ENCODE results near the gene TSSC4. TPM values are rescaled to one million over a fixed set of nuclear protein-coding genes. Genes with fewer than 3 reads are reported as not detected.

The TSSC4 gene
- total and polyA plus RNA-seq, 9 of the 15 experiments (the other 6 are each of a cell fraction or from before 2014, with no cell fraction given): 0.41 to 54.2 (median 11.0) TPM

GRCh38 chr11:2420502-2421225, 20.1 kb downstream of the TSSC4 start:
- in situ Hi-C loops (cut with MboI): no loop called here
- TF ChIP-seq SMARCA4 (IDR thresholded peaks at IDR 0.05) (no peak), ILK (tag; IDR thresholded peaks at IDR 0.05; ENCODE audit: borderline replicate concordance, low read depth) (no peak), RBBP5 (IDR thresholded peaks at IDR 0.05; ENCODE audit: borderline replicate concordance, insufficient read depth, low read length, poor library complexity, severe bottlenecking) (no peak), SIN3B (IDR thresholded peaks at IDR 0.05; ENCODE audit: low read depth) (no peak), POLR3A (IDR thresholded peaks at IDR 0.05; ENCODE audit: borderline replicate concordance, extremely low read depth, insufficient read depth, insufficient read length) (no peak), FOXJ2 (tag; IDR thresholded peaks at IDR 0.05) (no peak), CTCFL (IDR thresholded peaks at IDR 0.05; ENCODE audit: borderline replicate concordance, insufficient read depth, low read depth, low read length, poor library complexity, severe bottlenecking) (peak; percentile 17), ZFX (CRISPR knock-in tag; IDR thresholded peaks at IDR 0.05) (peak; percentile 41; the same call in 1 of the 2 replicates), ZNF280B (CRISPR knock-in tag; IDR thresholded peaks at IDR 0.05) (no peak), RFX7 (CRISPR knock-in tag; IDR thresholded peaks at IDR 0.05) (no peak), PHF21A (IDR thresholded peaks at IDR 0.05; ENCODE audit: borderline replicate concordance, low read depth) (no peak), ZNF717 (CRISPR knock-in tag; IDR thresholded peaks at IDR 0.05) (no peak), ZNF586 (CRISPR knock-in tag; conservative IDR thresholded peaks at IDR 0.05) (no peak), DPF2 (IDR thresholded peaks at IDR 0.05) (no peak), ZNF511 (CRISPR knock-in tag; IDR thresholded peaks at IDR 0.05) (no peak), HBP1 (CRISPR knock-in tag; IDR thresholded peaks at IDR 0.05) (no peak)

More at GRCh38 chr11:2420502-2421225, 20.1 kb downstream of the TSSC4 start:
- Histone ChIP-seq H3K4me1 (replicated peaks in 1 of 2; ENCODE audit: control insufficient read depth in 2 of 2, insufficient read depth in 2 of 2, low read length in 2 of 2) (peaks cover 0 to 54% of the 10 kb centered on the region in 2 experiments; a peak in 3 of 5 replicates), H3K27ac (ENCODE audit: extremely low read depth, low read depth, low read length) (no peak overlapping the region), H3K9ac (ENCODE audit: insufficient read depth in 1 of 2, low read depth in 2 of 2, low read length in 2 of 2) (peak overlapping the region in 1 of 2 experiments; percentile 74; a peak in 2 of 4 replicates), H3K27me3 (ENCODE audit: control insufficient read depth in 2 of 2, insufficient read depth in 2 of 2, low read length in 2 of 2) (peaks cover 3 to 65% of the 10 kb centered on the region in 2 experiments; a peak in 4 of 5 replicates), H3K4me2 (ENCODE audit: insufficient read depth, low read length) (peak overlapping the region; percentile 23; the same call in 1 of the 2 replicates), H3K36me3 (ENCODE audit: control insufficient read depth, insufficient read depth, low read length) (no peaks in the 10 kb centered on the region), H3K79me2 (ENCODE audit: control insufficient read depth, insufficient read depth, low read length) (no peaks in the 10 kb centered on the region), H3K9me3 (replicated peaks; ENCODE audit: control insufficient read depth, insufficient read depth, low read depth, low read length) (no peaks in the 10 kb centered on the region), H3K9me1 (ENCODE audit: control insufficient read depth, insufficient read depth, low read length) (peaks cover 2% of the 10 kb centered on the region), H4K20me1 (replicated peaks; ENCODE audit: control insufficient read depth, insufficient read depth, low read length) (peaks cover 20% of the 10 kb centered on the region; the same call in 1 of the 2 replicates), H3K4me3 (no peak overlapping the region), H2AFZ (ENCODE audit: low read depth, low read length) (peak overlapping the region; percentile 75)
- ChIA-PET CTCF (ENCODE audit: low intra/inter-chr PET ratio) (interaction anchor here (0.6 to 4.3 kb wide), 10 partner anchors 20 to 254 kb away, joined by 3 to 85 read pairs (median 4); partner anchors contain the start of gene TSSC4), POLR2A (interaction anchor here (0.5 to 4.3 kb wide), 6 partner anchors 9 to 222 kb away, joined by 3 to 24 read pairs (median 4); no protein-coding TSS in a partner anchor)
- FAIRE-seq (peak; percentile 64), DNase-seq (ENCODE audit: extremely low read depth in 1 of 4, low spot score in 3 of 4) (peak; percentile 82 to 93 (median 91)), ATAC-seq (peak; percentile 97)
- 15% methylated on average over 35 of the region's 44 CpGs for WGBS (ENCODE audit: insufficient coverage, low coverage, missing lambda C conversion rate)
- intact Hi-C loops (cut with micrococcal nuclease): loop anchor here (1.0 kb wide), 1 partner anchor 20 kb away; the partner anchor contains the start of gene TSSC4
- no TSS peak for BruUV-seq (replicated peaks)

All from K562 (cell line).